ENCODE measurements around the gene DENND1C.

Gene DENND1C

GRCh38 chr19:6476155-6476895 lies 5.3 kb downstream of the DENND1C start:
- peak; percentile 18 to 30 for DNase-seq

GRCh38 chr19:6475321-6476108 lies 6.1 kb downstream of the DENND1C start:
- DNase-seq, result no peak

GRCh38 chr19:6473647-6474046 lies 7.9 kb downstream of the DENND1C start:
- no peak for DNase-seq

GRCh38 chr19:6472713-6473112 lies 8.9 kb downstream of the DENND1C start:
- DNase-seq, result no peak

GRCh38 chr19:6471076-6471475 lies 10.5 kb downstream of the DENND1C start:
- no peak for DNase-seq

GRCh38 chr19:6470173-6470572 lies 11.4 kb downstream of the DENND1C start:
- no peak for DNase-seq

- no peak for DNase-seq
These were observed 14.2 kb downstream of the DENND1C start for GRCh38 chr19:6467384-6467783.

- DNase-seq, result no peak
These were observed 14.9 kb downstream of the DENND1C start for GRCh38 chr19:6466526-6467248.

GRCh38 chr19:6465663-6466062 lies 15.9 kb downstream of the DENND1C start:
- no peak for DNase-seq

GRCh38 chr19:6465006-6465405 lies 16.6 kb downstream of the DENND1C start:
- no peak for DNase-seq

- DNase-seq, result no peak
These were observed 17.3 kb downstream of the DENND1C start, which contains the start of gene CRB3 for GRCh38 chr19:6464070-6464873. Gene CRB3 (plus strand): TSS chr19:6464271. CDS start chr19:6464702, 431 bp downstream.

GRCh38 chr19:6460099-6460884 lies 21.3 kb downstream of the DENND1C start:
- peak; percentile 94 to 97 for DNase-seq

- peak in 1 of 2 experiments; percentile 80 for DNase-seq
These were observed 22.1 kb downstream of the DENND1C start, which contains the start of gene SLC25A23 for GRCh38 chr19:6459262-6460098. Gene SLC25A23 (minus strand): TSS chr19:6459792. CDS start chr19:6459628, 164 bp downstream.

- DNase-seq, result no peak
These were observed 22.8 kb downstream of the DENND1C start for GRCh38 chr19:6458695-6459261.

- DNase-seq, result no peak
These were observed 23.5 kb downstream of the DENND1C start for GRCh38 chr19:6457958-6458694.

- DNase-seq, result no peak
These were observed 25.7 kb downstream of the DENND1C start for GRCh38 chr19:6455924-6456323.

GRCh38 chr19:6453951-6454565 lies 27.5 kb downstream of the DENND1C start:
- no peak for DNase-seq

GRCh38 chr19:6452899-6453298 lies 28.7 kb downstream of the DENND1C start:
- DNase-seq, result no peak

- DNase-seq, result no peak
These were observed 29.4 kb downstream of the DENND1C start for GRCh38 chr19:6452223-6452614.
